ENCODE data around the gene OR7G1. TPM values are rescaled to one million over a fixed set of nuclear protein-coding genes. Genes with fewer than 3 reads are reported as not detected.
"Not testable (repeated sequence)": the region's sequence is repeated elsewhere in the genome, so short reads cannot be mapped to it uniquely, and the experiment has no call there.

The OR7G1 gene
- total RNA-seq, 1 donor from 2014 or later, result not detected

- no peak within 1 kb of the TSS for H3K4me3 ChIP-seq (ENCODE audit: low read length in 3 of 3)
- H3K4me1 ChIP-seq (ENCODE audit: control insufficient read depth in 3 of 3, insufficient read depth in 3 of 3, low read length in 3 of 3), result no peaks in the 10 kb centered on the region
- no peaks in the 10 kb centered on the region for H3K27me3 ChIP-seq (ENCODE audit: control insufficient read depth in 3 of 3, insufficient read depth in 3 of 3, low read length in 3 of 3)
- no peak within 1 kb of the TSS for H3K27ac ChIP-seq (ENCODE audit: low read depth, low read length)
- no peaks in the 10 kb centered on the region for H3K9me3 ChIP-seq (ENCODE audit: control insufficient read depth in 3 of 3, low read length in 3 of 3)
- no peaks in the 10 kb centered on the region for H3K36me3 ChIP-seq (ENCODE audit: control insufficient read depth in 3 of 3, insufficient read depth in 3 of 3, low read length in 3 of 3)
- no peak within 1 kb of the TSS for H3K9ac ChIP-seq (ENCODE audit: low read depth in 1 of 3, low read length in 3 of 3)
Observed at GRCh38 chr19:9107375-9107774, 8.2 kb downstream of the OR7G1 start, which contains the start of gene OR7G2. OR7G2 (minus strand) TSS chr19:9107475; CDS start chr19:9103243, 4,232 bp downstream.

- no peaks in the 10 kb centered on the region for H3K4me1 ChIP-seq (ENCODE audit: control insufficient read depth in 3 of 3, insufficient read depth in 3 of 3, low read length in 3 of 3)
- H3K27me3 ChIP-seq (ENCODE audit: control insufficient read depth in 3 of 3, insufficient read depth in 3 of 3, low read length in 3 of 3), result no peaks in the 10 kb centered on the region
- no peaks in the 10 kb centered on the region for H3K36me3 ChIP-seq (ENCODE audit: control insufficient read depth in 3 of 3, insufficient read depth in 3 of 3, low read length in 3 of 3)
- no peak within 1 kb of the TSS for H3K27ac ChIP-seq (ENCODE audit: low read depth, low read length)
- no peak within 1 kb of the TSS for H3K9ac ChIP-seq (ENCODE audit: low read depth in 1 of 3, low read length in 3 of 3)
- H3K4me3 ChIP-seq (ENCODE audit: low read length in 3 of 3), result no peak within 1 kb of the TSS
- H3K9me3 ChIP-seq (ENCODE audit: control insufficient read depth in 3 of 3, low read length in 3 of 3), result no peaks in the 10 kb centered on the region
Observed at GRCh38 chr19:9086761-9087160, 28.8 kb downstream of the OR7G1 start, which contains the start of gene OR1M1. OR1M1 (plus strand) TSS chr19:9087061; CDS start chr19:9093245, 6,184 bp downstream.

GRCh38 chr19:9078651-9079050 lies 36.9 kb downstream of the OR7G1 start:
- Histone ChIP-seq H3K36me3 (ENCODE audit: control insufficient read depth in 3 of 3, insufficient read depth in 3 of 3, low read length in 3 of 3) (no peaks in the 10 kb centered on the region), H3K4me1 (ENCODE audit: control insufficient read depth in 3 of 3, insufficient read depth in 3 of 3, low read length in 3 of 3) (peaks cover 0 to 4% (median 0%) of the 10 kb centered on the region in 3 donors), H3K4me3 (ENCODE audit: low read length in 3 of 3) (no peak overlapping the region), H3K27me3 (ENCODE audit: control insufficient read depth in 3 of 3, insufficient read depth in 3 of 3, low read length in 3 of 3) (no peaks in the 10 kb centered on the region), H3K9me3 (ENCODE audit: control insufficient read depth in 3 of 3, low read length in 3 of 3) (peaks cover 0 to 3% (median 0%) of the 10 kb centered on the region in 3 donors), H3K9ac (ENCODE audit: low read depth in 1 of 3, low read length in 3 of 3) (no peak overlapping the region), H3K27ac (ENCODE audit: low read depth, low read length) (no peak overlapping the region)

GRCh38 chr19:9076901-9077300 lies 38.7 kb downstream of the OR7G1 start:
- no peak overlapping the region for H3K4me3 ChIP-seq (ENCODE audit: low read length in 3 of 3)
- H3K4me1 ChIP-seq (ENCODE audit: control insufficient read depth in 3 of 3, insufficient read depth in 3 of 3, low read length in 3 of 3), result peaks cover 0 to 4% (median 0%) of the 10 kb centered on the region in 3 donors
- H3K27me3 ChIP-seq (ENCODE audit: control insufficient read depth in 3 of 3, insufficient read depth in 3 of 3, low read length in 3 of 3), result no peaks in the 10 kb centered on the region
- peaks cover 0 to 3% (median 0%) of the 10 kb centered on the region in 3 donors for H3K9me3 ChIP-seq (ENCODE audit: control insufficient read depth in 3 of 3, low read length in 3 of 3)
- H3K9ac ChIP-seq (ENCODE audit: low read depth in 1 of 3, low read length in 3 of 3), result no peak overlapping the region
- H3K36me3 ChIP-seq (ENCODE audit: control insufficient read depth in 3 of 3, insufficient read depth in 3 of 3, low read length in 3 of 3), result no peaks in the 10 kb centered on the region
- no peak overlapping the region for H3K27ac ChIP-seq (ENCODE audit: low read depth, low read length)

GRCh38 chr19:9075064-9075949 lies 40.3 kb downstream of the OR7G1 start:
- peaks cover 0 to 4% (median 0%) of the 10 kb centered on the region in 3 donors for H3K4me1 ChIP-seq (ENCODE audit: control insufficient read depth in 3 of 3, insufficient read depth in 3 of 3, low read length in 3 of 3)
- no peak overlapping the region for H3K27ac ChIP-seq (ENCODE audit: low read depth, low read length)
- no peaks in the 10 kb centered on the region for H3K36me3 ChIP-seq (ENCODE audit: control insufficient read depth in 3 of 3, insufficient read depth in 3 of 3, low read length in 3 of 3)
- H3K9ac ChIP-seq (ENCODE audit: low read depth in 1 of 3, low read length in 3 of 3), result no peak overlapping the region
- no peak overlapping the region for H3K4me3 ChIP-seq (ENCODE audit: low read length in 3 of 3)
- no peaks in the 10 kb centered on the region for H3K27me3 ChIP-seq (ENCODE audit: control insufficient read depth in 3 of 3, insufficient read depth in 3 of 3, low read length in 3 of 3)
- peaks cover 0 to 3% (median 0%) of the 10 kb centered on the region in 3 donors for H3K9me3 ChIP-seq (ENCODE audit: control insufficient read depth in 3 of 3, low read length in 3 of 3)

GRCh38 chr19:9073806-9074205 lies 41.8 kb downstream of the OR7G1 start:
- Histone ChIP-seq H3K36me3 (ENCODE audit: control insufficient read depth in 3 of 3, insufficient read depth in 3 of 3, low read length in 3 of 3) (no peaks in the 10 kb centered on the region), H3K4me3 (ENCODE audit: low read length in 3 of 3) (no peak overlapping the region), H3K9ac (ENCODE audit: low read depth in 1 of 3, low read length in 3 of 3) (no peak overlapping the region), H3K27me3 (ENCODE audit: control insufficient read depth in 3 of 3, insufficient read depth in 3 of 3, low read length in 3 of 3) (peaks cover 0 to 3% (median 0%) of the 10 kb centered on the region in 3 donors), H3K9me3 (ENCODE audit: control insufficient read depth in 3 of 3, low read length in 3 of 3) (peaks cover 0 to 3% (median 0%) of the 10 kb centered on the region in 3 donors), H3K4me1 (ENCODE audit: control insufficient read depth in 3 of 3, insufficient read depth in 3 of 3, low read length in 3 of 3) (peaks cover 0 to 4% (median 0%) of the 10 kb centered on the region in 3 donors), H3K27ac (ENCODE audit: low read depth, low read length) (no peak overlapping the region)

GRCh38 chr19:9071720-9072119 lies 43.8 kb downstream of the OR7G1 start:
- H3K4me3 ChIP-seq (ENCODE audit: low read length in 3 of 3); H3K9me3 ChIP-seq (ENCODE audit: control insufficient read depth in 3 of 3, low read length in 3 of 3); H3K27me3 ChIP-seq (ENCODE audit: control insufficient read depth in 3 of 3, insufficient read depth in 3 of 3, low read length in 3 of 3); H3K36me3 ChIP-seq (ENCODE audit: control insufficient read depth in 3 of 3, insufficient read depth in 3 of 3, low read length in 3 of 3); H3K9ac ChIP-seq (ENCODE audit: low read depth in 1 of 3, low read length in 3 of 3); H3K27ac ChIP-seq (ENCODE audit: low read depth, low read length); H3K4me1 ChIP-seq (ENCODE audit: control insufficient read depth in 3 of 3, insufficient read depth in 3 of 3, low read length in 3 of 3): not testable (repeated sequence)

- Histone ChIP-seq H3K4me3 (ENCODE audit: low read length in 3 of 3) (no peak overlapping the region), H3K36me3 (ENCODE audit: control insufficient read depth in 3 of 3, insufficient read depth in 3 of 3, low read length in 3 of 3) (no peaks in the 10 kb centered on the region), H3K27ac (ENCODE audit: low read depth, low read length) (no peak overlapping the region)
Observed at GRCh38 chr19:9070066-9070465, 45.5 kb downstream of the OR7G1 start.

GRCh38 chr19:9065457-9066014 lies 50.0 kb downstream of the OR7G1 start:
- Histone ChIP-seq H3K9ac (ENCODE audit: low read depth in 1 of 3, low read length in 3 of 3) (no peak overlapping the region), H3K4me1 (ENCODE audit: control insufficient read depth in 3 of 3, insufficient read depth in 3 of 3, low read length in 3 of 3) (no peaks in the 10 kb centered on the region), H3K36me3 (ENCODE audit: control insufficient read depth in 3 of 3, insufficient read depth in 3 of 3, low read length in 3 of 3) (no peaks in the 10 kb centered on the region)

More at GRCh38 chr19:9070066-9070465, 45.5 kb downstream of the OR7G1 start:
- H3K9ac ChIP-seq (ENCODE audit: low read depth in 1 of 3, low read length in 3 of 3), result no peak overlapping the region
- no peaks in the 10 kb centered on the region for H3K9me3 ChIP-seq (ENCODE audit: control insufficient read depth in 3 of 3, low read length in 3 of 3)
- H3K27me3 ChIP-seq (ENCODE audit: control insufficient read depth in 3 of 3, insufficient read depth in 3 of 3, low read length in 3 of 3), result peaks cover 0 to 3% (median 0%) of the 10 kb centered on the region in 3 donors
- H3K4me1 ChIP-seq (ENCODE audit: control insufficient read depth in 3 of 3, insufficient read depth in 3 of 3, low read length in 3 of 3), result no peaks in the 10 kb centered on the region

More at GRCh38 chr19:9065457-9066014, 50.0 kb downstream of the OR7G1 start:
- Histone ChIP-seq H3K27ac (ENCODE audit: low read depth, low read length) (no peak overlapping the region), H3K27me3 (ENCODE audit: control insufficient read depth in 3 of 3, insufficient read depth in 3 of 3, low read length in 3 of 3) (peaks cover 0 to 3% (median 0%) of the 10 kb centered on the region in 3 donors), H3K9me3 (ENCODE audit: control insufficient read depth in 3 of 3, low read length in 3 of 3) (no peaks in the 10 kb centered on the region), H3K4me3 (ENCODE audit: low read length in 3 of 3) (no peak overlapping the region)
